NK-92 treated with Interleukin-12 subunit alpha and Interleukin-12 subunit beta, amount 100 ng/mL, for 24 hours (cell line): ENCODE measurements around the gene ABCA4.
"Not testable (repeated sequence)": the region's sequence is repeated elsewhere in the genome, so short reads cannot be mapped to it uniquely, and the experiment has no call there.

Experiments
- DNase-seq: peaks from one replicate; lab custom pipeline; 2025; lab: John Stamatoyannopoulos, UW

ABCA4 gene

GRCh38 chr1:93979040-93979717 lies 141.8 kb downstream of the ABCA4 start:
- no peak for DNase-seq

- no peak for DNase-seq
These were observed 143.4 kb downstream of the ABCA4 start for GRCh38 chr1:93977598-93977945.

GRCh38 chr1:93976711-93977597 lies 144.0 kb downstream of the ABCA4 start:
- no peak for DNase-seq

- no peak for DNase-seq
These were observed 144.7 kb downstream of the ABCA4 start for GRCh38 chr1:93976291-93976690.

GRCh38 chr1:93972341-93972740 lies 148.6 kb downstream of the ABCA4 start:
- no peak for DNase-seq

GRCh38 chr1:93969887-93970286 lies 151.1 kb downstream of the ABCA4 start:
- no peak for DNase-seq

GRCh38 chr1:93969371-93969770 lies 151.6 kb downstream of the ABCA4 start:
- no peak for DNase-seq

GRCh38 chr1:93967306-93967705 lies 153.6 kb downstream of the ABCA4 start:
- DNase-seq = no peak

- DNase-seq = no peak
These were observed 155.1 kb downstream of the ABCA4 start for GRCh38 chr1:93965888-93966287.

GRCh38 chr1:93965256-93965655 lies 155.7 kb downstream of the ABCA4 start:
- no peak for DNase-seq

- no peak for DNase-seq
These were observed 156.2 kb downstream of the ABCA4 start for GRCh38 chr1:93964777-93965200.

GRCh38 chr1:93964096-93964776 lies 156.7 kb downstream of the ABCA4 start:
- no peak for DNase-seq

GRCh38 chr1:93963585-93963984 lies 157.4 kb downstream of the ABCA4 start:
- DNase-seq = no peak

- DNase-seq = no peak
These were observed 159.0 kb downstream of the ABCA4 start for GRCh38 chr1:93961906-93962305.

GRCh38 chr1:93961443-93961842 lies 159.5 kb downstream of the ABCA4 start:
- DNase-seq = no peak

- DNase-seq = no peak
These were observed 160.3 kb downstream of the ABCA4 start for GRCh38 chr1:93960641-93961147.

GRCh38 chr1:93959413-93959812 lies 161.5 kb downstream of the ABCA4 start:
- no peak for DNase-seq

GRCh38 chr1:93958726-93959100 lies 162.2 kb downstream of the ABCA4 start:
- DNase-seq = no peak

GRCh38 chr1:93958032-93958725 lies 162.8 kb downstream of the ABCA4 start:
- no peak for DNase-seq

GRCh38 chr1:93955765-93956164 lies 165.2 kb downstream of the ABCA4 start:
- no peak for DNase-seq

- DNase-seq = not testable (repeated sequence)
These were observed 173.8 kb downstream of the ABCA4 start for GRCh38 chr1:93947002-93947686.
